NCI-H2227 treated with DMSO at 0.1 percent for 48 hours (cell line): ENCODE measurements around the gene OR10A4.
"Not testable (repeated sequence)": the region's sequence is repeated elsewhere in the genome, so short reads cannot be mapped to it uniquely, and the experiment has no call there.

Experiments
- DNase-seq: peaks from one replicate; lab custom pipeline; 2025; lab: John Stamatoyannopoulos, UW

OR10A4 gene

GRCh38 chr11:6876325-6876724, at the start of gene OR10A4:
TSS of gene OR10A4 (plus strand) at chr11:6876625. CDS start at chr11:6876648, 23 bp downstream.
- DNase-seq: no peak

DNA sequence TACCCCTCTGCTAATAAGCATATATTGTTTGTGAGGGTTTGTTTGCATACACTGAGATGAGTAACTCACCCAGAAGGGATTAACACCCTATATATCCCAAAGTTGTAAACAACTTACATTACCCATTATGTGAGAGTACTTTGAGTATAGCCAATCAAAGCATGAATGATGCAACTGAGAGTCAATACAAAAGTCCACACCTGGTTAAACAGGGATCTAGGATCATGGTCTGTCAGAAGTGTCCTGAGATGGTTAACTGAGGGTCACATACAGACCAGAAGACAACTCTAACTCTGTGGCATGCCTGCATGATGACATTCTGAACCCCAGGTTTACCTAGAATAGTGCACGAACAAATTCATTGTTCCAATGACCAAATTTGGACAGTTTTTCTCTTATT, 48.3 kb upstream of the OR10A4 start:
- no peak for DNase-seq

DNA sequence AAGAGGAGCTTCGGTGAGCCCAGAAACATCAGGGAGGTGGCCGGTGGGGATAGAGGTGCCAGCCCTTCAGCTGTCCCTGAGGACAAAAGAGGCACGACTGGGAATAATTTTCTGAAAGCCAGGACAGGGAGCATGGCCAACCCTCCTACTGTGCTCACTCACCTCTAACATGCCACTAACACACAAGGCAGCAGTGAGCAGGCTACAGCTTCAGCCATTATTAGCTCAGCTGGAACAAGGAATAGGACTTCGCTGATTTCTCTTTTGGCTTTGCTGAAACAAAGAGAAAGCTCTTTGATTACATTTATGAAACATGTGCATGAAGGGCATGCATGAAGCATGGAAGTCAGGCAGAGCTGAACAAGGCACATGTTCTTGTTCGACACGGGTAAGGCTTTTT, 43.1 kb upstream of the OR10A4 start:
- no peak for DNase-seq

GRCh38 chr11:6834021-6834420, 42.4 kb upstream of the OR10A4 start:
- DNase-seq: no peak

DNA sequence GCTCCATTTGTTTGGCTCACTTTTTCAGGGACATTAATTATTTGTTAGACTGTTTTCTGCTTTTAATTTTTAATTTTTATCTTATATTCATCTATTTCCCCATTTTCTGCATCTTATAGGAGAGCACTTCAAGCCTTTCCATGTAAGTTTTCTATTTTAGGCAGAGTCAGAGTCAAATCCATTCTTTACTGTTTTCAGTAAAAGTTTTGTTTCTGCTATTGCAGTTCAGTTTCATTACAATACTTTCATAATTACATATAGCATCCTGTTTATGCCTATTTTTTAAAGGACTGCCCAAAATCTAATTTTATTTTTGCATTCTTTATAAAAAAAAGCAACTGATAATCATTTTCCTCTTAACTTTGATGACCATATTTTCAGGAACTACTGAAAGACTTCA, 34.7 kb upstream of the OR10A4 start:
- DNase-seq: no peak

GRCh38 chr11:6843670-6844069, 32.8 kb upstream of the OR10A4 start:
- DNase-seq: no peak

GRCh38 chr11:6844356-6844755, 32.1 kb upstream of the OR10A4 start:
- DNase-seq: no peak

- DNase-seq: no peak
These were observed 31.0 kb upstream of the OR10A4 start, which contains the start of gene OR10A5 for GRCh38 chr11:6845383-6845782. TSS of gene OR10A5 (plus strand) at chr11:6845683. CDS start at chr11:6845683, 0 bp downstream.

DNA sequence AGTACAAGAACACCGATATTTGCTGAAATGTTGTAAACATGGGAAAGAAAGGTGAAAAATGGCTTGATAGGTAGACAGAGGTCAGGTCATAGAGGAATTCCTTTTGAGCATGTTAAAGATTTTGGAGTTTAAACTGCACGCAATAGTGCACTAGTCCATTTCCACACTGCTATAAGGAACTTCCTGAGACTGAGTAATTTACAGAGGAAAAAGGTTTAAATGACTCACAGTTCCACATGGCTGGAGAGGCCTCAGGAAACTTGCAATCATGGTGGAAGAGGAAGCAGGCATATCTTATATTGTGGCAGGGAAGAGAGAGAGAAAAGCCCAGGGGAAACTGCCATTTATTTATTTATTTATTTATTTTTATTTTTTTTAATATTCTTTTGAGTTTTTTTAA, 25.9 kb upstream of the OR10A4 start:
- no peak for DNase-seq

GRCh38 chr11:6854801-6855200, 21.6 kb upstream of the OR10A4 start:
- not testable (repeated sequence) for DNase-seq

DNA sequence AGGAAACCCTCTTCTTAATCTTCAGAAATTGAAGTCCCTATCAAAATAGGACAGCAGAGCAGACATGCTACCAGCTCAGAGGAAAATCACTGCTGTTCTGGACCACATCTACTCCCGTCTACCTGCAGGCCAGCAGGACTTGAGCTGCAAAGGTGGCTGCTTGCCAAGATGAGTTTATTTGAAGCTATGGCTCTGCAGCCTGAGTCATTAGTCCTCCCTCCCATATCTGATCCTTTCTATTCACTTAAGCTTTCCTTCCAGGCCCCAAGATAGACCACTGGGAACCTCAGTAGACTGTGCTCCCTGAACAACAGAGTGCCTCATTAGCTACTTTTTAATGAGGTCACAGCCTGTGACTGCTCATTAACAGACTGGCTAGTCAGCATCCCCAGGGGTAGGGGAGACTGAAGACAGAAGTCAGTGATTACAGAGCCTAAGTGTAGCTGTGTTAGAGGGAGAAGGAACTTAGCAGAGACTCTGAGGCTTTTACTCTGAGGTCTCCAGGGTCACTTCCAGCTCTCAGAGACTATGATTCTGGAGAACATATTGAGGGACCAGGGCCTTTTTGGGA, 20.4 kb upstream of the OR10A4 start:
- DNase-seq: no peak

DNA sequence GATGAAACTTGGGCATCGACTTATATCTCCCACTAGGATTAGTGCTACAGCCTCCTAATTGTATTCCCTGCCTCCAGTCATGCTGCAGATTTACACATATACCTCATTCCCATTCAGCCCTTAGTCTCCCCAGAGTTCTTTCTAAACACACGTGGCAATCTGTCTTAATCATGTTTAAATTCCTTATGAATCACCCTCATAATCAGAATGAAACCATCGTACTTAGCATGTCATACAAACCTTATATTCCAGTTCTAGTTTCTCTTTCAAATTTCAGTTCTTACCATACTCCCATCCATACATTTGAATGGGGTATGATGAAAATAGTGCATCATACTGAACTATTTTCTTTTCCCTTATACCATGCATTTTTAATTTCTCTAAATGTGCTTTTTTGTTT, 19.6 kb upstream of the OR10A4 start:
- no peak for DNase-seq

- no peak for DNase-seq
These were observed 13.5 kb upstream of the OR10A4 start, which contains the start of gene OR10A2 for GRCh38 chr11:6862961-6863360. TSS of gene OR10A2 (plus strand) at chr11:6863057. CDS start at chr11:6869755, 6,698 bp downstream.

DNA sequence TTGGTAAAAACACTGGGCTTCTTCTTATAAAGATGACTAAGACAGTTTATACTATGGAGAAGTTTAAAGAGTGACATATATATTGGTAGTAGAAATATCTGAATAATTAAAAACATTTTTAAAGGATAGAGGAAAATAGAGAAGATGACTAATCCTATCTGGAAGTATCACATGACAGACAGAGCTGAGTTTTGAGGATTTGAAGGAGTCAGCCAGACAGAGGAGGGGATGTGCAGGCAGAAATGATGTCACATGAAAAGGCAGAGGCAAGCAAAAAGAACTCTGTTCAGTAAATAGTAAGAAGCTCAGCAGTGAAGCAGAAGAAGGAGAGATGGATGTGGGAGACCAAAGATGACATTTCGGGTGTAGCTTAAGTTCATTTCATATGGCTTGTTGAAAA, 12.0 kb upstream of the OR10A4 start:
- no peak for DNase-seq

GRCh38 chr11:6871278-6871677, 5.1 kb upstream of the OR10A4 start:
- DNase-seq: no peak

- no peak for DNase-seq
These were observed 664 bp upstream of the OR10A4 start for GRCh38 chr11:6875761-6876160.

DNA sequence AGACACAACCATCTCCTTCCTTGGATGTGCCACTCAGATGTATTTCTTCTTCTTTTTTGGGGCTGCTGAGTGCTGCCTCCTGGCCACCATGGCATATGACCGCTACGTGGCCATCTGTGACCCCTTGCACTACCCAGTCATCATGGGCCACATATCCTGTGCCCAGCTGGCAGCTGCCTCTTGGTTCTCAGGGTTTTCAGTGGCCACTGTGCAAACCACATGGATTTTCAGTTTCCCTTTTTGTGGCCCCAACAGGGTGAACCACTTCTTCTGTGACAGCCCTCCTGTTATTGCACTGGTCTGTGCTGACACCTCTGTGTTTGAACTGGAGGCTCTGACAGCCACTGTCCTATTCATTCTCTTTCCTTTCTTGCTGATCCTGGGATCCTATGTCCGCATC, 489 bp downstream of the OR10A4 start:
- DNase-seq: no peak

- DNase-seq: no peak
These were observed 6.3 kb downstream of the OR10A4 start for GRCh38 chr11:6882751-6883150.

DNA sequence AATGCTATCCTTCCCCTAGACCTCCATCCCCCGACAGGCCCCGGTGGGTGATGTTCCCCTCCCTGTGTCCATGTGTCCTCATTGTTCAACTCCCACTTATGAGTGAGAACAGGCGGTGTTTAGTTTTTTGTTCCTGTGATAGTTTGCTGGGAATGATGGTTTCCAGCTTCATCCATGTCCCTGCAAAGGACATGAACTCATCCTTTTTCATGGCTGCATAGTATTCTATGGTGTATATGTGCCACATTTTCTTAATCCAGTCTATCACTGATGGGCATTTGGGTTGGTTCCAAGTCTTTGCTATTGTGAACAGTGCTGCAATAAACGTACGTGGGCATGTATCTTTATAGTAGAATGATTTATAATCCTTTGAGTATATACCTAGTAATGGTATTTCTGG, 11.3 kb downstream of the OR10A4 start:
- DNase-seq: not testable (repeated sequence)

DNA sequence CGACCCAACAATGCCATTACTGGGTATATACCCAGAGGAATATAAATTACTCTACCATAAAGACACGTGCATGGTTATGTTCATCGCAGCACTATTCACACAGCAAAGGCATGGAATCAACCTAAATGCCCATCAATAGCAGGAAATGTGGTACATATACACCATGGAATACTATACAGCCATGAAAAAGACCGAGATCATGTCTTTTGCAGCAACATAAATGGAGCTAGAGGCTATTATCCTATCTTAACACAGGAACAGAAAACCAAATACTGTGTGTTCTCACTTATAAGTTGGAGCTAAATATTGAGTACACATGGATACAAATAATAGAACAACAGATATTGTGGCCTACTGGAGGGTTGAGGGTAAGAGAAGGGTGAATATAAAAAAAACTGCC, 12.4 kb downstream of the OR10A4 start:
- DNase-seq: no peak

DNA sequence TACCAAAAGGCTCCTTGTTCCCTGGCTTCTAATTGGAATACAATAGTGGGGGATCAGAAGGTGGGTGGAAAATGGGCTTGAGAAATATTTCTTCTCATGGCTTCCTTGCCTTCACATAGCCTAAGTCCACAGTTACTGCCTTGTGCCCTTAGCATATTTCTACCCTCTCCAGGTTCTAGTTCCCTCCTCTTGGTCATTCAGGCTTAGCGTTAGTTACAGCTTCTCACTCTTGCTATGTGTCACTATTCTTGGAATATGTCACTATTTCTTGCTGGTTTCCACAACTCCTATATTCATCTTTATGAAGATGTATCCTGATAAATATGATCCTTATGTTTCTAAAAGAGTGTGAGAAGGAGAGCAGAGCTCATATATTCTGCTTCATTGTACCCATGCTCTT, 13.4 kb downstream of the OR10A4 start:
- no peak for DNase-seq

DNA sequence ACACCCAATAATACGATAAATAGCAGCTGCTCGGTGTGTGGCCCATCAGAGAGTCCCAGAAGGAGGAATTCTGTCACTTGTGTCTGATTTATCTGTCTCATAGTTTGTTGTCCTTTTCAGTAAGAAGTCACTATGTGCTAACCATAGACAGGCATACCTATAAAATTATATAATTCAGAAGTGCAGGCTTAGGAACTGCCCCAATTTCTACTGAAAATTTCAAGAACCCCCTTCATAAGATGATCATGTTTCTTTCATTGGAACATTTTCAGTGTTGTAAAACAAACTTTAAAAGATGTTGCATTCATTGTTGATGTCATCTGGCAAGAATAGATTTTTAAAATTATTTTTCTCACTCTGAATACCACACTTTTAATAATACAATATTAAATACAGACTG, 16.0 kb downstream of the OR10A4 start, which contains the start of gene OR2D2:
Gene OR2D2, minus strand, starts transcription at position 101 of the 400 bp plus-strand sequence. Its CDS starts 0 bp downstream, at position 101.
- DNase-seq: no peak

DNA sequence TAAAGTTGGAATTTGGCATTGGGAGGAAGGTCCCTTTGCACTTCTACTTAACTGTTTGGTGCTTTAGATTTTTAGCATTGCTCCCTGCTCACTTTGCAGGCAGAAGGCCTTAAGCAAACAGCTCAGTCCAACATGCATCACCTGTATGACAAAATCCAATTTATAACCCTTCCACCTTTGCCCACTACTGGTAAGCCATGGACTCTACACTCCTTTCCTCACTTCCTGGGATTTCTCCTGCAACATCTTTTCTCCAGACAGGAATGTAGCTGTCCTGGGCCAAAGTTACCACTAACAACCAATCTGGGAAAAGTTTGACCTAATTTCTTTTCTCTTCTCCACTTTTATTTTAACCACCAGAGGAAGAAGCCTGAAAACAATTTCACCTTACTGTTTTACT, 17.7 kb downstream of the OR10A4 start:
- DNase-seq: no peak

DNA sequence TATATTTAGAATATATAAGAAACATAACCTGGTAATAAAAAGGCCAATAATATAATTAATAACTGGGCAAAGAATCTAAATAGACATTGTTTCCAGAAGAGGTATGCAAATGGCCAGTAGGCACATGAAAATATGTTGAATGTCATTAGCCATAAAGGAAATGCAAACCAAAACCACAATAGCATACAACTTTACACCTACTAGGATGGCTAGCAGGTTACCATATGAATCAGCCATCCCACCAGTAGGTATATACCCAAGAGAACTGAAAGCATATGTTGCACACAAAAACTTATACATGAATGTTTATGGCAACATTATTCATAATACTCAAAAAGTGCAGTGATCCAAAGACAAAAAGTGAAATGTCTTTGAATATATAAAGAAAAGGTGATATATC, 18.6 kb downstream of the OR10A4 start:
- DNase-seq: no peak
